ENCODE measurements around the gene KCNK7. TPM values are rescaled to one million over a fixed set of nuclear protein-coding genes. Genes with fewer than 3 reads are reported as not detected.

The KCNK7 gene
- total RNA-seq, 1 experiment from 2014 or later, result 1.8 TPM

DNA sequence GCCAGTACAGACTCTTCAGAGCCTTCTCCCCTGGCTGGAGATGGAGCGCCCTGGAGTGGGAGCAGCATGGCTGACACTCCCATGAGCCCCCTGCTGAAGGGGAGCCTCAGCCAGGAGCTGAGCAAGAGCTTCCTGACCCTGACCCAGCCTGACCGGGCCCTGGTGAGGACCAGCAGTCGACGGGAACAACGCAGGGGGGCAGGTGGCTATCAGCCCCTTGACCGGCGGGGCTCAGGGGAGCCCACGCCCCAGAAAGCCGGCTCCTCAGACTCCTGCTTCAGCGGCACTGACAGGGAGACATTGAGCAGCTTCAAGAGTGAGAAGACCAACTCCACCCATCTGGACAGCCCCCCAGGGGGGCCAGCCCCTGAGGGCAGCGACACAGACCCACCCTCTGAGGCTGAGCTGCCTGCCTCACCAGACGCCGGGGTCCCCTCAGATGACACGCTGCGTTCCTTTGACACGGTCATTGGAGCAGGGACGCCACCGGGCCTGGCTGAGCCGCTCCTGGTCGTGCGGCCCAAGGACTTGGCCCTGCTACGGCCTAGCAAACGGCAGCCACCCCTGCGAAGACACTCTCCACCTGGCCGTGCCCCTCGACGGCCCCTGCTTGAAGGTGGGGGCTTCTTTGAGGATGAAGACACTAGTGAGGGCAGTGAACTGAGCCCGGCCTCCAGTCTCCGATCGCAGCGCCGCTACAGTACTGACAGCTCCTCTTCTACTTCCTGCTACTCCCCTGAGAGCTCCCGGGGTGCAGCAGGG lies 22.6 kb upstream of the KCNK7 start:
- TF ChIP-seq, protein P1, sequence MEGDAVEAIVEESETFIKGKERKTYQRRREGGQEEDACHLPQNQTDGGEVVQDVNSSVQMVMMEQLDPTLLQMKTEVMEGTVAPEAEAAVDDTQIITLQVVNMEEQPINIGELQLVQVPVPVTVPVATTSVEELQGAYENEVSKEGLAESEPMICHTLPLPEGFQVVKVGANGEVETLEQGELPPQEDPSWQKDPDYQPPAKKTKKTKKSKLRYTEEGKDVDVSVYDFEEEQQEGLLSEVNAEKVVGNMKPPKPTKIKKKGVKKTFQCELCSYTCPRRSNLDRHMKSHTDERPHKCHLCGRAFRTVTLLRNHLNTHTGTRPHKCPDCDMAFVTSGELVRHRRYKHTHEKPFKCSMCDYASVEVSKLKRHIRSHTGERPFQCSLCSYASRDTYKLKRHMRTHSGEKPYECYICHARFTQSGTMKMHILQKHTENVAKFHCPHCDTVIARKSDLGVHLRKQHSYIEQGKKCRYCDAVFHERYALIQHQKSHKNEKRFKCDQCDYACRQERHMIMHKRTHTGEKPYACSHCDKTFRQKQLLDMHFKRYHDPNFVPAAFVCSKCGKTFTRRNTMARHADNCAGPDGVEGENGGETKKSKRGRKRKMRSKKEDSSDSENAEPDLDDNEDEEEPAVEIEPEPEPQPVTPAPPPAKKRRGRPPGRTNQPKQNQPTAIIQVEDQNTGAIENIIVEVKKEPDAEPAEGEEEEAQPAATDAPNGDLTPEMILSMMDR (conservative IDR thresholded peaks at IDR 0.05), result no peak
- no peak overlapping the region for H3K56ac ChIP-seq (ENCODE audit: insufficient read length, low read depth, low read length)
- H4K20me1 ChIP-seq (ENCODE audit: control insufficient read depth, insufficient read depth, insufficient read length), result no peaks in the 10 kb centered on the region
- H3K27ac Mint-ChIP-seq, result peak overlapping the region in 1 of 3 experiments; percentile 62; a peak in 1 of 7 replicates
- no peaks in the 10 kb centered on the region; the same call in none of the 2 replicates for H3K4me1 ChIP-seq (ENCODE audit: insufficient read depth, low read length)
- DNase-seq, result no peak
- no peak overlapping the region for H3K27ac ChIP-seq (ENCODE audit: insufficient read length, low read depth, low read length)
- no peak overlapping the region for H3K23ac ChIP-seq (ENCODE audit: insufficient read length, low read depth, low read length)
- H3K4ac ChIP-seq (ENCODE audit: low read depth, low read length), result no peak overlapping the region
- H3K27me3 Mint-ChIP-seq (ENCODE audit: low read depth), result peaks cover 3% of the 10 kb centered on the region
- H3K79me2 ChIP-seq (ENCODE audit: insufficient read depth, low read length), result peaks cover 7% of the 10 kb centered on the region; the same call in 1 of the 2 replicates
- H3K9me3 Mint-ChIP-seq, result no peaks in the 10 kb centered on the region
- H4K8ac ChIP-seq (replicated peaks; ENCODE audit: insufficient read length, low read depth, low read length), result no peak overlapping the region
- H3K4me3 Mint-ChIP-seq, result peak overlapping the region in 1 of 2 experiments; percentile 92; a peak in 1 of 5 replicates
- H3K4me1 Mint-ChIP-seq, result peaks cover 9 to 10% of the 10 kb centered on the region in 2 experiments
- no peak overlapping the region for H3T11ph ChIP-seq (ENCODE audit: low read length)
- H3K23me2 ChIP-seq (ENCODE audit: insufficient read length, low read depth, low read length, poor library complexity, severe bottlenecking), result peaks cover 18% of the 10 kb centered on the region
- no peak overlapping the region for H2BK15ac ChIP-seq (ENCODE audit: low read depth, low read length)
- WGBS (ENCODE audit: extremely low coverage, insufficient read length, low lambda C conversion rate), result no CpG with 5 or more reads among the region's 33 CpGs
- H3K18ac ChIP-seq (ENCODE audit: insufficient read length, low read depth, low read length), result no peak overlapping the region
- H3K36me3 Mint-ChIP-seq (ENCODE audit: insufficient read depth in 1 of 3, low read depth in 3 of 3), result peaks cover 18 to 52% (median 49%) of the 10 kb centered on the region in 3 experiments; a peak in 6 of 7 replicates
- no peak overlapping the region for H2BK5ac ChIP-seq (ENCODE audit: insufficient read length, low read length)
- H2AFZ ChIP-seq (ENCODE audit: low read length), result no peak overlapping the region
- no peak overlapping the region for H3K4me2 ChIP-seq (ENCODE audit: insufficient read depth, insufficient read length, low read length)
- no peaks in the 10 kb centered on the region for H3K27me3 ChIP-seq (ENCODE audit: insufficient read depth, low read length)
- no peak overlapping the region for H2BK20ac ChIP-seq (ENCODE audit: low read depth, low read length, poor library complexity, severe bottlenecking)
- H2BK120ac ChIP-seq (ENCODE audit: low read depth, low read length, poor library complexity, severe bottlenecking), result no peak overlapping the region
- peaks cover under 1% of the 10 kb centered on the region for H3K79me1 ChIP-seq (ENCODE audit: insufficient read depth, low read depth, low read length, poor library complexity, severe bottlenecking)
- H3K9ac ChIP-seq (ENCODE audit: extremely low read depth, insufficient read length, low read length), result no peak overlapping the region
- no peak overlapping the region for H4K91ac ChIP-seq (ENCODE audit: insufficient read length, low read depth, low read length)
- H2BK12ac ChIP-seq (ENCODE audit: insufficient read length, low read depth, low read length), result no peak overlapping the region
- no peak overlapping the region for H2AK5ac ChIP-seq (ENCODE audit: insufficient read length, low read length)
- no peak overlapping the region for H3K14ac ChIP-seq (ENCODE audit: insufficient read depth, low read length)
- H4K5ac ChIP-seq (ENCODE audit: insufficient read length, low read depth, low read length), result no peak overlapping the region
- no peaks in the 10 kb centered on the region for H3K9me3 ChIP-seq (ENCODE audit: control insufficient read depth, low read depth, low read length)
